Measurements from ENCODE around the gene TMEM248. TPM values are rescaled to one million over a fixed set of nuclear protein-coding genes. Genes with fewer than 3 reads are reported as not detected.

The TMEM248 gene
- total and polyA plus RNA-seq, 2 donors (not counting 3 experiments of a cell fraction or from before 2014, with no cell fraction given) = 107 to 220 TPM

DNA sequence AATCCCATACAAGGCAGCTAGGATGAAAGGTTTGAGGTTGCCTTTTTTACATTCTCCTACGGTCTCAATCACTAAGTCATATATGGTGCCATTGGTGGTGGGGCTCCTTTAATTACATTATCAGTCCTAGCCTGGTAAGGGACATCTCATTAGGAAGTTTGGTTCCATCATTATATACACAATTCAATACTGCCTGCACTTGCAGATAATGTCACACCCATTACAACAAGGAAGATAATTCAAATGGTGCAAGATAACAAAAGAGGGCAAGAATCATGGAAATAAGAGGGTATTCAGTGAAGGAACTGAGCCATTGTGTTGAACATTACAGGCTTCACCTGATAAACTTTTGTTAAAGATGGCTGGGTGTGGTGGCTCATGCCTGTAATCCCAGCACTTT lies 1.7 kb upstream of the TMEM248 start:
- dilution Hi-C loops (cut with MboI; ENCODE audit: extremely low pct_ligation_motif_present, low sequenced_read_pairs) = no loop called here

More for the DNA sequence above, 1.7 kb upstream of the TMEM248 start:
- ChIA-PET POLR2A (no interaction called here), CTCF (no interaction called here)
- no peak for FAIRE-seq
- TF ChIP-seq FOS (IDR thresholded peaks at IDR 0.05; ENCODE audit: borderline replicate concordance, insufficient read depth, low read length) = no peak
- no peak for TF ChIP-seq EZH2 (IDR thresholded peaks at IDR 0.05; ENCODE audit: borderline replicate concordance, low read depth, low read length, severe bottlenecking)
- TF ChIP-seq GATA2 (IDR thresholded peaks at IDR 0.05; ENCODE audit: insufficient read depth, insufficient read length, low read depth, low read length) = no peak
- TF ChIP-seq, protein P1, sequence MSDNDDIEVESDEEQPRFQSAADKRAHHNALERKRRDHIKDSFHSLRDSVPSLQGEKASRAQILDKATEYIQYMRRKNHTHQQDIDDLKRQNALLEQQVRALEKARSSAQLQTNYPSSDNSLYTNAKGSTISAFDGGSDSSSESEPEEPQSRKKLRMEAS (IDR thresholded peaks at IDR 0.05; ENCODE audit: insufficient read depth, insufficient read length) = no peak
- no peak for TF ChIP-seq POLR2A (IDR thresholded peaks at IDR 0.05; ENCODE audit: low read depth, low read length)
- no peak for TF ChIP-seq POLR2AphosphoS5 (IDR thresholded peaks at IDR 0.05; ENCODE audit: insufficient read depth, low read depth, low read length)
- TF ChIP-seq, protein P2, sequence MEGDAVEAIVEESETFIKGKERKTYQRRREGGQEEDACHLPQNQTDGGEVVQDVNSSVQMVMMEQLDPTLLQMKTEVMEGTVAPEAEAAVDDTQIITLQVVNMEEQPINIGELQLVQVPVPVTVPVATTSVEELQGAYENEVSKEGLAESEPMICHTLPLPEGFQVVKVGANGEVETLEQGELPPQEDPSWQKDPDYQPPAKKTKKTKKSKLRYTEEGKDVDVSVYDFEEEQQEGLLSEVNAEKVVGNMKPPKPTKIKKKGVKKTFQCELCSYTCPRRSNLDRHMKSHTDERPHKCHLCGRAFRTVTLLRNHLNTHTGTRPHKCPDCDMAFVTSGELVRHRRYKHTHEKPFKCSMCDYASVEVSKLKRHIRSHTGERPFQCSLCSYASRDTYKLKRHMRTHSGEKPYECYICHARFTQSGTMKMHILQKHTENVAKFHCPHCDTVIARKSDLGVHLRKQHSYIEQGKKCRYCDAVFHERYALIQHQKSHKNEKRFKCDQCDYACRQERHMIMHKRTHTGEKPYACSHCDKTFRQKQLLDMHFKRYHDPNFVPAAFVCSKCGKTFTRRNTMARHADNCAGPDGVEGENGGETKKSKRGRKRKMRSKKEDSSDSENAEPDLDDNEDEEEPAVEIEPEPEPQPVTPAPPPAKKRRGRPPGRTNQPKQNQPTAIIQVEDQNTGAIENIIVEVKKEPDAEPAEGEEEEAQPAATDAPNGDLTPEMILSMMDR (IDR thresholded peaks at IDR 0.05; ENCODE audit: extremely low read depth in 1 of 2, insufficient read depth in 1 of 2, low read depth in 1 of 2, low read length in 2 of 2) = no peak
- TF ChIP-seq JUN (IDR thresholded peaks at IDR 0.05; ENCODE audit: borderline replicate concordance, insufficient read depth, insufficient read length, low read depth) = no peak
- H3K9me1 ChIP-seq (replicated peaks; ENCODE audit: control insufficient read depth, extremely low read depth, insufficient read depth, low read length) = no peaks in the 10 kb centered on the region
- no peaks in the 10 kb centered on the region for H3K36me3 ChIP-seq (ENCODE audit: control insufficient read depth in 2 of 2, extremely low read depth in 1 of 2, insufficient read depth in 2 of 2, low read length in 2 of 2)
- peaks cover 27% of the 10 kb centered on the region for H3K79me2 ChIP-seq (ENCODE audit: control insufficient read depth, insufficient read depth, low read length)
- no peak overlapping the region for H3K27ac ChIP-seq (ENCODE audit: insufficient read depth, low read depth, low read length)
- BruUV-seq (replicated peaks) = no TSS peak
- no peak overlapping the region for H3K9ac ChIP-seq (replicated peaks; ENCODE audit: extremely low read depth, insufficient read depth, low read length)
- no peaks in the 10 kb centered on the region for H3K9me3 ChIP-seq (replicated peaks; ENCODE audit: control insufficient read depth, insufficient read depth, low read length)
- intact Hi-C loops (cut with micrococcal nuclease) = no loop called here
- H4K20me1 ChIP-seq (replicated peaks; ENCODE audit: control insufficient read depth, extremely low read depth, insufficient read depth, low read length) = no peaks in the 10 kb centered on the region
- no peak overlapping the region for H3K4me3 ChIP-seq (replicated peaks in 1 of 3; ENCODE audit: insufficient read depth in 1 of 3, low read depth in 1 of 3, low read length in 3 of 3)
- H3K4me2 ChIP-seq (ENCODE audit: insufficient read depth, low read length) = no peak overlapping the region
- H3K4me1 ChIP-seq (ENCODE audit: control insufficient read depth, extremely low read depth, insufficient read depth, low read length) = peaks cover 5% of the 10 kb centered on the region
- no peak for DNase-seq (ENCODE audit: low read depth, low spot score)
- H2AFZ ChIP-seq (ENCODE audit: low read depth, low read length) = no peak overlapping the region
- no peaks in the 10 kb centered on the region for H3K27me3 ChIP-seq (ENCODE audit: control insufficient read depth in 2 of 2, insufficient read depth in 2 of 2, low read length in 2 of 2)
